MCF 10A (cell line): ENCODE data around the gene FTSJ1. TPM values are rescaled to one million over a fixed set of nuclear protein-coding genes. Genes with fewer than 3 reads are reported as not detected.

ENCODE experiments used
- BruUV-seq: library from RNA; stranded (reverse); fragments of 400-500 nt; replicated peaks from 2 replicates; lab custom pipeline; 2021; lab: Mats Ljungman, UMichigan
- CTCF ChIA-PET: fragments of 300-600 bp; sonication (Branson Sonifier 250); formaldehyde crosslinking; extraction: SDS; loops from one replicate; lab custom pipeline; 2021; ENCODE audit warnings: antibody characterized with exemption, inconsistent platforms; lab: Yijun Ruan, JAX
- POLR2A ChIA-PET: fragments of 300-600, 350-650 bp; sonication (Branson Sonifier 250); formaldehyde crosslinking; extraction: SDS; loops from one replicate; lab custom pipeline; 2020; ENCODE audit warnings: antibody characterized with exemption, inconsistent platforms; lab: Yijun Ruan, JAX
- DNase-seq: peaks from one replicate; pipeline ENCODE4 v3.0.0-alpha.2; 2018; ENCODE audit not compliant: unreplicated experiment
- H3K27ac Mint-ChIP-seq: one replicate; pipeline ENCODE4 v1.8.0; 2022; ENCODE audit warnings: mild to moderate bottlenecking, low read depth, mixed read lengths; ENCODE audit not compliant: unreplicated experiment
- H3K27me3 Mint-ChIP-seq: one replicate; pipeline ENCODE4 v1.8.0; 2022; ENCODE audit warnings: mixed read lengths; ENCODE audit not compliant: insufficient read depth, unreplicated experiment
- H3K36me3 Mint-ChIP-seq: one replicate; pipeline ENCODE4 v1.8.0; 2022; ENCODE audit warnings: mild to moderate bottlenecking, moderate library complexity, mixed read lengths; ENCODE audit not compliant: insufficient read depth, unreplicated experiment
- H3K4me1 Mint-ChIP-seq: one replicate; pipeline ENCODE4 v1.8.0; 2022; ENCODE audit warnings: mixed read lengths; ENCODE audit not compliant: insufficient read depth, unreplicated experiment
- H3K4me3 Mint-ChIP-seq: one replicate; pipeline ENCODE4 v1.8.0; 2022; ENCODE audit warnings: mild to moderate bottlenecking, moderate library complexity, mixed read lengths; ENCODE audit not compliant: unreplicated experiment
- H3K9me3 Mint-ChIP-seq: one replicate; pipeline ENCODE4 v1.8.0; 2022; ENCODE audit warnings: mixed read lengths; ENCODE audit not compliant: unreplicated experiment
- CTCF ChIP-seq: fragments of 200-600 bp; IDR thresholded peaks from one replicate; pipeline ENCODE4 v1.8.0; 2022; ENCODE audit warnings: antibody characterized with exemption, mild to moderate bottlenecking; ENCODE audit not compliant: unreplicated experiment
- intact Hi-C: fragments of 100-400 bp; cut with micrococcal nuclease; formaldehyde crosslinking; loops from 2 replicates; pipeline ENCODE4 v1.14.1; 2022
- total RNA-seq: library from RNA; stranded (reverse); gene quantifications from 2 replicates; pipeline ENCODE4 v1.2.3, GENCODE V29; 2022

Gene FTSJ1
- total RNA-seq, 1 experiment from 2014 or later, result 107 TPM

- ChIA-PET POLR2A (interaction anchor here (0.6 kb wide), 1 partner anchor 39 kb away, joined by 3 read pairs; no protein-coding TSS in a partner anchor), CTCF (interaction anchor here (0.6 to 1.6 kb wide), 4 partner anchors 9 to 40 kb away, joined by 3 to 5 read pairs (median 4); no protein-coding TSS in a partner anchor)
- Mint-ChIP-seq H3K4me3 (no peak overlapping the region), H3K27me3 (no peaks in the 10 kb centered on the region), H3K9me3 (peaks cover 5% of the 10 kb centered on the region), H3K27ac (no peak overlapping the region), H3K36me3 (peaks cover 7% of the 10 kb centered on the region), H3K4me1 (peaks cover 5% of the 10 kb centered on the region)
- no peak for DNase-seq
- intact Hi-C loops, result no loop called here
- no TSS peak for BruUV-seq
- no peak for TF ChIP-seq CTCF
Observed at GRCh38 chrX:48514126-48514806, 38.3 kb downstream of the FTSJ1 start.

- intact Hi-C loops, result no loop called here
- H3K27me3 Mint-ChIP-seq, result no peaks in the 10 kb centered on the region
- H3K4me3 Mint-ChIP-seq, result no peak overlapping the region
- no peak for TF ChIP-seq CTCF
- no peak overlapping the region for H3K27ac Mint-ChIP-seq
- H3K36me3 Mint-ChIP-seq, result peaks cover 7% of the 10 kb centered on the region
- peaks cover 5% of the 10 kb centered on the region for H3K9me3 Mint-ChIP-seq
- ChIA-PET POLR2A (no interaction called here), CTCF (interaction anchor here (0.6 to 0.7 kb wide), 3 partner anchors 10 to 24 kb away, joined by 3 to 5 read pairs (median 3); no protein-coding TSS in a partner anchor)
- H3K4me1 Mint-ChIP-seq, result peaks cover 5% of the 10 kb centered on the region
- no TSS peak for BruUV-seq
- no peak for DNase-seq
Observed at GRCh38 chrX:48514868-48515460, 39.0 kb downstream of the FTSJ1 start.

GRCh38 chrX:48515842-48516241 lies 39.8 kb downstream of the FTSJ1 start:
- BruUV-seq, result no TSS peak
- Mint-ChIP-seq H3K27ac (no peak overlapping the region), H3K9me3 (peaks cover 5% of the 10 kb centered on the region), H3K36me3 (peaks cover 7% of the 10 kb centered on the region), H3K27me3 (no peaks in the 10 kb centered on the region), H3K4me1 (peaks cover 5% of the 10 kb centered on the region), H3K4me3 (no peak overlapping the region)
- intact Hi-C loops, result no loop called here
- no peak for TF ChIP-seq CTCF
- ChIA-PET POLR2A (no interaction called here), CTCF (no interaction called here)
- no peak for DNase-seq

- Mint-ChIP-seq H3K9me3 (peaks cover 5% of the 10 kb centered on the region), H3K27me3 (no peaks in the 10 kb centered on the region), H3K36me3 (peaks cover 7% of the 10 kb centered on the region), H3K27ac (no peak overlapping the region), H3K4me3 (no peak overlapping the region), H3K4me1 (peaks cover 3% of the 10 kb centered on the region)
- BruUV-seq, result no TSS peak
- TF ChIP-seq CTCF, result no peak
- ChIA-PET POLR2A (no interaction called here), CTCF (no interaction called here)
- no peak for DNase-seq
- intact Hi-C loops, result no loop called here
Observed at GRCh38 chrX:48516285-48516684, 40.3 kb downstream of the FTSJ1 start.
